ENCODE data around the gene ANKDD1B.

ANKDD1B gene

GRCh38 chr5:75668445-75668844 lies 57.2 kb downstream of the ANKDD1B start:
- no peak for DNase-seq (ENCODE audit: low spot score)
- Histone ChIP-seq H3K27ac (peak overlapping the region in 1 of 2 donors; percentile 35), H3K4me3 (no peak overlapping the region)
- no peak for TF ChIP-seq CTCF (IDR thresholded peaks at IDR 0.05)

GRCh38 chr5:75668977-75669689 lies 57.9 kb downstream of the ANKDD1B start:
- no peak for DNase-seq (ENCODE audit: low spot score)
- no peak for TF ChIP-seq CTCF (IDR thresholded peaks at IDR 0.05)
- H3K27ac ChIP-seq = peak overlapping the region in 1 of 2 donors; percentile 35
- peak overlapping the region; percentile 54 for H3K4me3 ChIP-seq

GRCh38 chr5:75670577-75670976 lies 59.3 kb downstream of the ANKDD1B start:
- no peak for TF ChIP-seq CTCF (IDR thresholded peaks at IDR 0.05)
- Histone ChIP-seq H3K4me3 (no peak overlapping the region), H3K27ac (no peak overlapping the region)
- no peak for DNase-seq (ENCODE audit: low spot score)

- no peak for DNase-seq (ENCODE audit: low spot score)
- no peak for TF ChIP-seq CTCF (IDR thresholded peaks at IDR 0.05)
- no peak overlapping the region for H3K4me3 ChIP-seq
- no peak overlapping the region for H3K27ac ChIP-seq
Observed at GRCh38 chr5:75671506-75671905, 60.3 kb downstream of the ANKDD1B start.

GRCh38 chr5:75672616-75673015 lies 61.4 kb downstream of the ANKDD1B start:
- TF ChIP-seq CTCF (IDR thresholded peaks at IDR 0.05) = no peak
- Histone ChIP-seq H3K27ac (no peak overlapping the region), H3K4me3 (no peak overlapping the region)
- DNase-seq (ENCODE audit: low spot score) = no peak

GRCh38 chr5:75675783-75676182 lies 64.5 kb downstream of the ANKDD1B start:
- H3K27ac ChIP-seq = no peak overlapping the region
- no peak overlapping the region for H3K4me3 ChIP-seq
- no peak for TF ChIP-seq CTCF (IDR thresholded peaks at IDR 0.05)
- no peak for DNase-seq (ENCODE audit: low spot score)

- H3K27ac ChIP-seq = no peak overlapping the region
- no peak for DNase-seq (ENCODE audit: low spot score)
- H3K4me3 ChIP-seq = no peak overlapping the region
- TF ChIP-seq CTCF (IDR thresholded peaks at IDR 0.05) = no peak
Observed at GRCh38 chr5:75677607-75678006, 66.4 kb downstream of the ANKDD1B start.

Data from coronary artery (tissue), 2 donors.